SHP77 treated with DMSO at 0.1 percent for 48 hours (cell line): ENCODE measurements around the gene TEX2.

Source experiments
- DNase-seq: peaks from one replicate; lab custom pipeline; 2025; lab: John Stamatoyannopoulos, UW

Gene TEX2

GRCh38 chr17:64263000-64263766, at the start of gene TEX2:
Gene TEX2 (minus strand): TSS chr17:64263260. CDS start chr17:64214217, 49,043 bp downstream.
- DNase-seq = peak; percentile 71

- DNase-seq = no peak
Measured at GRCh38 chr17:64309710-64310109, 46.6 kb upstream of the TEX2 start.

GRCh38 chr17:64309021-64309420, 46.0 kb upstream of the TEX2 start:
- no peak for DNase-seq

- no peak for DNase-seq
Measured at GRCh38 chr17:64306850-64307463, 43.9 kb upstream of the TEX2 start.

- no peak for DNase-seq
Measured at GRCh38 chr17:64304551-64304950, 41.5 kb upstream of the TEX2 start.

- DNase-seq = no peak
Measured at GRCh38 chr17:64300699-64300965, 37.6 kb upstream of the TEX2 start.

- no peak for DNase-seq
Measured at GRCh38 chr17:64297467-64298088, 34.5 kb upstream of the TEX2 start.

- no peak for DNase-seq
Measured at GRCh38 chr17:64296246-64296645, 33.2 kb upstream of the TEX2 start.

- DNase-seq = no peak
Measured at GRCh38 chr17:64295146-64295545, 32.1 kb upstream of the TEX2 start.

- DNase-seq = no peak
Measured at GRCh38 chr17:64291268-64291851, 28.3 kb upstream of the TEX2 start.

- no peak for DNase-seq
Measured at GRCh38 chr17:64289741-64290141, 26.7 kb upstream of the TEX2 start.

- no peak for DNase-seq
Measured at GRCh38 chr17:64282753-64283080, 19.7 kb upstream of the TEX2 start.

- peak; percentile 37 for DNase-seq
Measured at GRCh38 chr17:64281962-64282752, 19.1 kb upstream of the TEX2 start.

GRCh38 chr17:64278614-64279013, 15.6 kb upstream of the TEX2 start:
- DNase-seq = no peak

- DNase-seq = no peak
Measured at GRCh38 chr17:64277831-64278562, 14.9 kb upstream of the TEX2 start.

GRCh38 chr17:64276961-64277505, 14.0 kb upstream of the TEX2 start:
- no peak for DNase-seq

GRCh38 chr17:64275016-64275415, 12.0 kb upstream of the TEX2 start:
- no peak for DNase-seq

- DNase-seq = no peak
Measured at GRCh38 chr17:64273006-64273405, 9.9 kb upstream of the TEX2 start.

GRCh38 chr17:64270885-64271284, 7.8 kb upstream of the TEX2 start:
- no peak for DNase-seq

GRCh38 chr17:64269687-64270649, 6.9 kb upstream of the TEX2 start:
- no peak for DNase-seq
